HL-60 (cell line): Measurements from ENCODE around the gene CDH22.

Source experiments
- DNase-seq, 2 experiments: peaks; one replicate each; pipeline ENCODE4 v3.0.0-alpha.2; 2010 to 2020; ENCODE audit warnings: low read depth in 1 of 2, low spot score in 1 of 2
- H3K27ac ChIP-seq: fragments of 250-450 bp; sonication (Bioruptor Pico); replicated peaks from 2 replicates; pipeline ENCODE4 v1.5.1; 2020; ENCODE audit warnings: mild to moderate bottlenecking, moderate library complexity
- H3K27me3 ChIP-seq: fragments of 250-450 bp; sonication (Bioruptor Pico); 2 replicates; pipeline ENCODE4 v1.5.1; 2021; ENCODE audit warnings: mild to moderate bottlenecking, moderate library complexity; ENCODE audit not compliant: insufficient read depth, poor library complexity, severe bottlenecking
- H3K4me3 ChIP-seq: replicated peaks from 2 replicates; pipeline ENCODE4 v1.5.1; 2011; ENCODE audit warnings: mild to moderate bottlenecking, control low read depth, low read length; ENCODE audit not compliant: insufficient read depth
- GABPA ChIP-seq: IDR thresholded peaks from 2 replicates; pipeline ENCODE4 v1.6.1; 2012; ENCODE audit warnings: low read depth
- POLR2AphosphoS5 ChIP-seq: IDR thresholded peaks from 2 replicates; pipeline ENCODE4 v1.6.1; 2012; ENCODE audit warnings: low read depth
- SPI1 ChIP-seq: IDR thresholded peaks from 2 replicates; pipeline ENCODE4 v1.6.1; 2012; ENCODE audit warnings: low read depth, mild to moderate bottlenecking, borderline replicate concordance
- TF ChIP-seq, protein P1 (sequence below): IDR thresholded peaks from one replicate; pipeline ENCODE4 v1.5.1; 2011; ENCODE audit warnings: low read length, control low read depth, inconsistent platforms; ENCODE audit not compliant: insufficient read depth
- TF ChIP-seq, protein P2 (sequence below): IDR thresholded peaks from 2 replicates; pipeline ENCODE4 v1.6.1; 2012; ENCODE audit warnings: low read depth; ENCODE audit not compliant: insufficient replicate concordance

CDH22 gene

DNA sequence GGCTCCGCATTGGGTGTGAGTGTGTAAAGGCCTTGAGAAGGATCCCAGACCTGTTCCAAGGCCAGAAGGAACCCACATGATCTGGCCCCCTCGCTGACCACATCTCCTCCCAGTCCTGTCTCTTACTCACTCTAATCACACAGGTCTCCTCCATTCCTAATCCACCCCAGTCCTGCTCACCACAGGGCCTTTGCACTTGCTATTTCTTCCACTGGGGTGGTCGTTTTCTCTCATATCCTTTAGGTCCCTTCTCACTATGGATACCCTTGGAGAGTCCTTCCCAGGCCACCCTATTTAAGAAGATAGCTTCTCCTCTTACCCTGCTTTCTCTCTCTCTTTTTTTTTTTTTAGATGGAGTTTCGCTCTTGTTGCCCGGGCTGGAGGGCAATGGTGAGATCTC is 124.5 kb downstream of the CDH22 start:
- peaks cover 5% of the 10 kb centered on the region for H3K27me3 ChIP-seq
- H3K4me3 ChIP-seq: no peak overlapping the region
- no peak for TF ChIP-seq GABPA
- TF ChIP-seq, protein P1, sequence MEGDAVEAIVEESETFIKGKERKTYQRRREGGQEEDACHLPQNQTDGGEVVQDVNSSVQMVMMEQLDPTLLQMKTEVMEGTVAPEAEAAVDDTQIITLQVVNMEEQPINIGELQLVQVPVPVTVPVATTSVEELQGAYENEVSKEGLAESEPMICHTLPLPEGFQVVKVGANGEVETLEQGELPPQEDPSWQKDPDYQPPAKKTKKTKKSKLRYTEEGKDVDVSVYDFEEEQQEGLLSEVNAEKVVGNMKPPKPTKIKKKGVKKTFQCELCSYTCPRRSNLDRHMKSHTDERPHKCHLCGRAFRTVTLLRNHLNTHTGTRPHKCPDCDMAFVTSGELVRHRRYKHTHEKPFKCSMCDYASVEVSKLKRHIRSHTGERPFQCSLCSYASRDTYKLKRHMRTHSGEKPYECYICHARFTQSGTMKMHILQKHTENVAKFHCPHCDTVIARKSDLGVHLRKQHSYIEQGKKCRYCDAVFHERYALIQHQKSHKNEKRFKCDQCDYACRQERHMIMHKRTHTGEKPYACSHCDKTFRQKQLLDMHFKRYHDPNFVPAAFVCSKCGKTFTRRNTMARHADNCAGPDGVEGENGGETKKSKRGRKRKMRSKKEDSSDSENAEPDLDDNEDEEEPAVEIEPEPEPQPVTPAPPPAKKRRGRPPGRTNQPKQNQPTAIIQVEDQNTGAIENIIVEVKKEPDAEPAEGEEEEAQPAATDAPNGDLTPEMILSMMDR: no peak
- H3K27ac ChIP-seq: no peak overlapping the region
- no peak for DNase-seq

DNA sequence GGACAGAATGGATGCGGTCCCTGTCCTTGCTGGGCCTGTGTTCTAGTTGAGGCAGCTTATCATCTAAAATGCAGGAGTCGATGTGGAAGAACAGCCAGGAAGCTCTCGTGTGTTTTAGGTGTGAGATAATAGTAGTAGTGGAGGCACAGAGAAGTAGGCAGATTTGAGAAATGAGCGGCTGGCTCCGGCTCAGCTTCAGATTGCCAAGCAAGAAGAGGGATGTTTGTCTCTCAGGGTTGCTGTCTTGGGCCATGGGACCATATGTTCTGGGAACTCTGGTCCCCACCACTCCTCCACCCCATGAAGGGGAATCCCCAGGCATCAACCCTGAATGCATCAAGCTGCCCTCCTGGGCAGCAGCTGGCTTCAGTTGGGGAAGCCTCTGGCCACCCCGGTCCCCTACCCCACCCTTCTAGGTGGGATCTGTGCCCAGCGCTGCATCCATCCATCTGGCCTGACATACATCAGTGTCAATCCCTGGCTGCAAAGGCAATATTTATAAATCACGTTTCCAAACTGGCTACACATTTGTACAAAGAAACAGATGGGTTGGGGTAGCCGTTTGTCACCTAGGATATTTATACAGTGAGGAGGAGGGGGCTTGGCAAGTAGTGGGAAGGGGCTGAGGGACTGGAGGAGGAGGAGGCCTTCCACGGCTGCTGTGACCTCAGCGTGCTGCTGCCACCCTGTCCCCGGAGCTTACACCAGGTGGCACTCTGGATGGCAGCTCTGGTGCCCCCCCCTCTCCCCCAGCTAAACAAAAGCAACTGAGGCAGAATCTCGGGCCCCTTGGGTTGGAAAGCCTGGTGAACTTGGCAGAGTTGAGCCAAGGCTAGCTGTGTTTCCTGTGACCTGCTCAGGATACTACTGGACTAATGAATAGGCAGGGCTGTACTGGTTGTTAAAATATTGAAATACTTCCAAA is 125.8 kb downstream of the CDH22 start:
- H3K27me3 ChIP-seq: peaks cover 5% of the 10 kb centered on the region
- TF ChIP-seq SPI1 (no peak), GABPA (no peak), POLR2AphosphoS5 (no peak)
- TF ChIP-seq, protein P1: no peak
- TF ChIP-seq, protein P2, sequence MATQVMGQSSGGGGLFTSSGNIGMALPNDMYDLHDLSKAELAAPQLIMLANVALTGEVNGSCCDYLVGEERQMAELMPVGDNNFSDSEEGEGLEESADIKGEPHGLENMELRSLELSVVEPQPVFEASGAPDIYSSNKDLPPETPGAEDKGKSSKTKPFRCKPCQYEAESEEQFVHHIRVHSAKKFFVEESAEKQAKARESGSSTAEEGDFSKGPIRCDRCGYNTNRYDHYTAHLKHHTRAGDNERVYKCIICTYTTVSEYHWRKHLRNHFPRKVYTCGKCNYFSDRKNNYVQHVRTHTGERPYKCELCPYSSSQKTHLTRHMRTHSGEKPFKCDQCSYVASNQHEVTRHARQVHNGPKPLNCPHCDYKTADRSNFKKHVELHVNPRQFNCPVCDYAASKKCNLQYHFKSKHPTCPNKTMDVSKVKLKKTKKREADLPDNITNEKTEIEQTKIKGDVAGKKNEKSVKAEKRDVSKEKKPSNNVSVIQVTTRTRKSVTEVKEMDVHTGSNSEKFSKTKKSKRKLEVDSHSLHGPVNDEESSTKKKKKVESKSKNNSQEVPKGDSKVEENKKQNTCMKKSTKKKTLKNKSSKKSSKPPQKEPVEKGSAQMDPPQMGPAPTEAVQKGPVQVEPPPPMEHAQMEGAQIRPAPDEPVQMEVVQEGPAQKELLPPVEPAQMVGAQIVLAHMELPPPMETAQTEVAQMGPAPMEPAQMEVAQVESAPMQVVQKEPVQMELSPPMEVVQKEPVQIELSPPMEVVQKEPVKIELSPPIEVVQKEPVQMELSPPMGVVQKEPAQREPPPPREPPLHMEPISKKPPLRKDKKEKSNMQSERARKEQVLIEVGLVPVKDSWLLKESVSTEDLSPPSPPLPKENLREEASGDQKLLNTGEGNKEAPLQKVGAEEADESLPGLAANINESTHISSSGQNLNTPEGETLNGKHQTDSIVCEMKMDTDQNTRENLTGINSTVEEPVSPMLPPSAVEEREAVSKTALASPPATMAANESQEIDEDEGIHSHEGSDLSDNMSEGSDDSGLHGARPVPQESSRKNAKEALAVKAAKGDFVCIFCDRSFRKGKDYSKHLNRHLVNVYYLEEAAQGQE: no peak
- DNase-seq: no peak
- no peak overlapping the region for H3K4me3 ChIP-seq
- H3K27ac ChIP-seq: no peak overlapping the region

DNA sequence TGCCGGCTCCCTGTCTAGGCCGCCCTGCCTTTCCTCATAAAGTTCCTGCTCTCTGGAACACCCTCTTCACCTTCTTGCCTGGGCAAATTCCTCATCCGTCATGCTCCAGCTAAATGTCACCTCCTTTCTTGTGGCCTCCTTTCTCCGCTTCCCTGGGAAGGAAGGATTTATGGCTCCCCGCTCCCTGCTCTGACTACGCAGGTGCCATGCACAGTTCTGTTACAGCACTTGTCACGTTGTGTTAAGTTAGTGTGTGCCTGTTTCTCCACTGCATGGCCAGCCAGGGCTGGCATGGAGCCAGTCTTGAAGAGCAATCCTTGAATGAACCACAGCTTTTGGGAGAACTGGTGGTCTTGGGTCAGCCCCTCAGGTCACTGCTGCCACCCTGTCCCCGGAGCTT is 128.4 kb downstream of the CDH22 start:
- peaks cover 13% of the 10 kb centered on the region for H3K27me3 ChIP-seq
- no peak overlapping the region for H3K27ac ChIP-seq

DNA sequence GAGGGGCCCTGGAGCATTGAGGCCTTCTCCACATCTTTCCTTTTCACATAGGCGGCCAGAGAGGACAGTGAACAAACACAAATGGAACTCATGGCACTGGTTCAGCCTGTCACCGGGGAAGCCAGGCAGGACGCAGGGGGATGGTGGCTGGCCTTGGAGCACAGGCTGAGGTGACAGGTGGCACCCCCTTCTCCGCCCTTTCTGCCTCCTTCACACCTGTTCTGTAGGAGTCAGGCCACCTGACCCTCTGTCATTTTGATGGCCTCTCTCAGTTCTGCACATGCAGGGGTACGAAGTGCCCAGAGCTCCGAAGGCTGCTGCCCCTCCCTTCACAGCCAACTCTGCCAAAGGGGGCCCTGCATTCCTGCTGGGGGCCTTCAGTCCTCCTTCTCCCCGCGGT is 129.4 kb downstream of the CDH22 start:
- TF ChIP-seq SPI1 (no peak), POLR2AphosphoS5 (no peak), GABPA (no peak)
- TF ChIP-seq, protein P2: no peak
- TF ChIP-seq, protein P1: no peak
- no peak for DNase-seq
- Histone ChIP-seq H3K27ac (no peak overlapping the region), H3K27me3 (peaks cover 16% of the 10 kb centered on the region), H3K4me3 (no peak overlapping the region)

More for the DNA sequence above, 128.4 kb downstream of the CDH22 start:
- no peak for DNase-seq
- TF ChIP-seq SPI1 (no peak), POLR2AphosphoS5 (no peak)
- no peak overlapping the region for H3K4me3 ChIP-seq
